Hepatocyte (in vitro differentiated cells): ENCODE data around the gene NPAS3. TPM values are rescaled to one million over a fixed set of nuclear protein-coding genes. Genes with fewer than 3 reads are reported as not detected.

Source experiments
- DNase-seq: peaks from one replicate; pipeline ENCODE4 v3.0.0-alpha.2; 2016; ENCODE audit warnings: low spot score
- H2AFZ ChIP-seq: fragments of 200-600 bp; sonication (generic); 2 replicates; pipeline ENCODE4 v1.6.0; 2016; ENCODE audit warnings: antibody characterized with exemption, mild to moderate bottlenecking
- H3K27ac ChIP-seq: fragments of 200-600 bp; sonication (generic); 2 replicates; pipeline ENCODE4 v1.5.1; 2016; ENCODE audit warnings: mild to moderate bottlenecking
- H3K27me3 ChIP-seq: fragments of 200-600 bp; sonication (generic); 2 replicates; pipeline ENCODE4 v1.6.1; 2016
- H3K36me3 ChIP-seq: fragments of 200-600 bp; sonication (generic); replicated peaks from 2 replicates; pipeline ENCODE4 v1.5.1; 2016; ENCODE audit warnings: low read depth; ENCODE audit not compliant: insufficient read depth
- H3K4me1 ChIP-seq: fragments of 200-600 bp; sonication (generic); 2 replicates; pipeline ENCODE4 v1.5.1; 2016; ENCODE audit warnings: mild to moderate bottlenecking, moderate library complexity; ENCODE audit not compliant: insufficient read depth
- H3K4me2 ChIP-seq: fragments of 200-600 bp; sonication (generic); 2 replicates; pipeline ENCODE4 v1.6.0; 2016
- H3K4me3 ChIP-seq: fragments of 200-600 bp; sonication (generic); 2 replicates; pipeline ENCODE4 v1.5.1; 2016; ENCODE audit warnings: mild to moderate bottlenecking
- H3K79me2 ChIP-seq: fragments of 200-600 bp; sonication (generic); 2 replicates; pipeline ENCODE4 v1.6.0; 2017; ENCODE audit warnings: mild to moderate bottlenecking
- H3K9me2 ChIP-seq: fragments of 200-600 bp; sonication (generic); replicated peaks from 2 replicates; pipeline ENCODE4 v1.6.0; 2017; ENCODE audit warnings: mild to moderate bottlenecking; ENCODE audit not compliant: insufficient read depth
- H3K9me3 ChIP-seq: fragments of 200-600 bp; sonication (generic); 2 replicates; pipeline ENCODE4 v1.5.1; 2016; ENCODE audit warnings: low read depth, mild to moderate bottlenecking
- H4K20me1 ChIP-seq: fragments of 200-600 bp; sonication (generic); 2 replicates; pipeline ENCODE4 v1.6.0; 2016; ENCODE audit warnings: mild to moderate bottlenecking; ENCODE audit not compliant: insufficient read depth, poor library complexity, severe bottlenecking
- EZH2 ChIP-seq: fragments of 200-600 bp; sonication (generic); IDR thresholded peaks from 2 replicates; pipeline ENCODE4 v1.6.1; 2016; ENCODE audit warnings: antibody characterized with exemption, mild to moderate bottlenecking, borderline replicate concordance
- EZH2phosphoT487 ChIP-seq: fragments of 200-600 bp; sonication (generic); IDR thresholded peaks from one replicate; pipeline ENCODE4 v1.6.1; 2018; ENCODE audit warnings: antibody characterized with exemption, mild to moderate bottlenecking, low read depth, moderate library complexity; ENCODE audit not compliant: unreplicated experiment, severe bottlenecking
- WGBS: methylation state at CpG from one replicate; pipeline ENCODE4 v1.1.6; 2016; ENCODE audit warnings: low lambda C conversion rate; ENCODE audit errors: missing lambda C conversion rate; 5-methylcytosine and 5-hydroxymethylcytosine counted together
- polyA plus RNA-seq: library from polyadenylated mRNA; unstranded; fragments of >200 nt; fragmentation: Nextera tagmentation; extraction: Ambion mirVana; gene quantifications from 2 replicates; pipeline ENCODE4 v1.2.1, GENCODE V29; 2016
- total RNA-seq: library from RNA; depleted of rRNA; stranded (reverse); fragments of >200 nt; gene quantifications from 2 replicates; pipeline ENCODE4 v1.2.3, GENCODE V29; 2014
- TF ChIP-seq, protein P1 (sequence below): fragments of 200-600 bp; sonication (generic); IDR thresholded peaks from 2 replicates; pipeline ENCODE4 v1.5.1; 2016; ENCODE audit warnings: antibody characterized with exemption, mild to moderate bottlenecking; ENCODE audit not compliant: poor library complexity

Gene NPAS3
- total and polyA plus RNA-seq, 2 experiments from 2014 or later = 0.11 to 1.1 TPM

DNA sequence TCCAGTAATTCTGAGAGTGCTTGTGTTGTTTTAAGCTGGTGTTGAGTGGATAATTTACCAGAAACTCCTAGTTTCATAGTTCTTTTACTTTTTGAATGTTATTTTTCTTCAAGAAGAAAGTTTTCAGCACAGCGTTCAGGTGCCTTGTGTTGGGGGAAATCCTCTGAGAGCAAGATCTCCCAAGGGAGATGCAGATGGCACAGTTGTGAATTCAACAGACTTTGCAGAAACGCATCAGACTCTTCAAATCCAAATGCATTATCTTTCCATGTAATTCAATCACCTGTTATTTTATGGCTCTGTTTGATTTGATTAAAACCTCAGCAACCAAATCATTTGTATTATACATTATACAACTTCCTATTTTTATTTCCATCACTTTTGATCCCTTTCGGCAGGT is 572.3 kb downstream of the NPAS3 start:
- DNase-seq = no peak
- Histone ChIP-seq H3K36me3 (no peaks in the 10 kb centered on the region), H3K9me3 (no peaks in the 10 kb centered on the region), H3K4me2 (no peak overlapping the region), H3K9me2 (no peaks in the 10 kb centered on the region), H3K4me3 (no peak overlapping the region), H2AFZ (no peak overlapping the region), H3K4me1 (no peaks in the 10 kb centered on the region), H3K27me3 (no peaks in the 10 kb centered on the region), H3K79me2 (no peaks in the 10 kb centered on the region), H4K20me1 (no peaks in the 10 kb centered on the region), H3K27ac (no peak overlapping the region)
- WGBS = 95% methylated on average over 3 of the region's 3 CpGs
- no peak for TF ChIP-seq EZH2
- TF ChIP-seq EZH2phosphoT487 = no peak
- TF ChIP-seq, protein P1, sequence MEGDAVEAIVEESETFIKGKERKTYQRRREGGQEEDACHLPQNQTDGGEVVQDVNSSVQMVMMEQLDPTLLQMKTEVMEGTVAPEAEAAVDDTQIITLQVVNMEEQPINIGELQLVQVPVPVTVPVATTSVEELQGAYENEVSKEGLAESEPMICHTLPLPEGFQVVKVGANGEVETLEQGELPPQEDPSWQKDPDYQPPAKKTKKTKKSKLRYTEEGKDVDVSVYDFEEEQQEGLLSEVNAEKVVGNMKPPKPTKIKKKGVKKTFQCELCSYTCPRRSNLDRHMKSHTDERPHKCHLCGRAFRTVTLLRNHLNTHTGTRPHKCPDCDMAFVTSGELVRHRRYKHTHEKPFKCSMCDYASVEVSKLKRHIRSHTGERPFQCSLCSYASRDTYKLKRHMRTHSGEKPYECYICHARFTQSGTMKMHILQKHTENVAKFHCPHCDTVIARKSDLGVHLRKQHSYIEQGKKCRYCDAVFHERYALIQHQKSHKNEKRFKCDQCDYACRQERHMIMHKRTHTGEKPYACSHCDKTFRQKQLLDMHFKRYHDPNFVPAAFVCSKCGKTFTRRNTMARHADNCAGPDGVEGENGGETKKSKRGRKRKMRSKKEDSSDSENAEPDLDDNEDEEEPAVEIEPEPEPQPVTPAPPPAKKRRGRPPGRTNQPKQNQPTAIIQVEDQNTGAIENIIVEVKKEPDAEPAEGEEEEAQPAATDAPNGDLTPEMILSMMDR = no peak

DNA sequence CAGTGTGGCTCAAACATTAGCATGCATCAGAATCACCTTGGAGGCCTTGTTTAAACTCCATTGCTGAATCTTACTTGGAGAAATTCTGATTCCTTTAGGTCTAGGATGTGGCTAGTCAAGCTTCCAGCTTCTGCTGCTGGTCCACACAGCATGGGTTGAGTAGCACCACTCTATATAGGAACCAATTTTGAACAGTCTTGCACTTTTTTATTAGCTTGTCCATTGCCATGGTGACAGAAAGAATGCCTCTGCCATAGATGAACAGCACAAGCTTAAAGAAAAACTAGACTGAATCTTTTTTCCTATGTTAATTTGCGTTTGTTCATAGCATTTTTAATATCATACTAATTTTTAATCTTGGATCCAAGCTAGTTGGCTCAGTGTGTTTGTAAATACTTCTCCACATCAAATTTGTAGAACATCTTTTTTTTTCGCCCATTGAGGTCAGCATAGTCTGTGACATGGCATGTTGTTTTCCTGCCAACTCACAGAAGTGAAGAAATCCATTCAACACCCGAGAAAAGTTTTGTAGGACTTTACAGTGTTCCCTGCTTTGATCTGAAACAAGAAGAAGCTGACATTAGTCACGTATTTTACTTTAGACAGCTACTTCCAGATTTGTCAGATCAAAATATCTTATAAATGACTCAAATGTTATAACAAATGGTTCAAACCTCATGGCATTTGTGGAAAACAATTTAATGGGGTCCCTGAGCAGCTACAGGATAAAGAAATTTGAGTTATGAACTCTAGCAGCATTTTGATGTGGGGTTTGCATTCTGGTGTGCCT is 573.4 kb downstream of the NPAS3 start:
- no peak for DNase-seq
- Histone ChIP-seq H3K9me3 (no peaks in the 10 kb centered on the region), H3K27ac (no peak overlapping the region), H2AFZ (no peak overlapping the region), H3K4me3 (no peak overlapping the region), H3K4me2 (no peak overlapping the region), H3K27me3 (no peaks in the 10 kb centered on the region), H4K20me1 (no peaks in the 10 kb centered on the region), H3K36me3 (no peaks in the 10 kb centered on the region), H3K9me2 (no peaks in the 10 kb centered on the region), H3K79me2 (no peaks in the 10 kb centered on the region), H3K4me1 (no peaks in the 10 kb centered on the region)
- TF ChIP-seq, protein P1 = no peak
- TF ChIP-seq EZH2phosphoT487 (no peak), EZH2 (no peak)
- 70% methylated on average over 4 of the region's 4 CpGs for WGBS

DNA sequence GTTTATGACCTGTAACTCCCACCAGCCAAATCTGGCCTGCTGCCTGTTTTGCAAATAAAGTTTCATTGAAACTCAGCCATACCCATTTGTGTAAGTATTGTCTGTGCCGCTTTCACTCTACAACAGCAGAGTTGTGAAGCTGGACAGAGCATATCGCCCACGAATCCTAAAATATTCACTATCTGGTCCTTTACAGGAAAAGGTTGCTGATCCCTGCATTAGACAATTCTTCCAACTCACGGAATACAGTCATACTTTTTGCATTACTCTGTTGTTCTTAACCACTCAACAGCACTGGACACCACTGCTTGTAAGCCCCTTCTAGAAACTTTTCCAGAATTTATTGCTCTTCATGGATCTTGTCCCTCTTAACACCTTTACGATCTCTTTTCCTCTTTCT is 576.8 kb downstream of the NPAS3 start:
- TF ChIP-seq EZH2 (no peak), EZH2phosphoT487 (no peak)
- TF ChIP-seq, protein P1 = no peak
- H3K27me3 ChIP-seq = no peaks in the 10 kb centered on the region
- no peaks in the 10 kb centered on the region for H3K36me3 ChIP-seq
- no peak overlapping the region for H3K4me3 ChIP-seq
- DNase-seq = no peak
- H3K9me3 ChIP-seq = no peaks in the 10 kb centered on the region
- H2AFZ ChIP-seq = no peak overlapping the region
- no peaks in the 10 kb centered on the region for H3K9me2 ChIP-seq
- no peaks in the 10 kb centered on the region for H4K20me1 ChIP-seq
- H3K27ac ChIP-seq = no peak overlapping the region
- no peak overlapping the region for H3K4me2 ChIP-seq
- 79% methylated on average over 5 of the region's 5 CpGs for WGBS
- no peaks in the 10 kb centered on the region for H3K79me2 ChIP-seq
- H3K4me1 ChIP-seq = no peaks in the 10 kb centered on the region
